Measurements from ENCODE around the gene TOP3A.

- TF ChIP-seq TAF1 (IDR thresholded peaks at IDR 0.05; ENCODE audit: low read depth, low read length) (no peak), POLR2AphosphoS5 (IDR thresholded peaks at IDR 0.05; ENCODE audit: low read depth, low read length) (no peak), POLR2A (IDR thresholded peaks at IDR 0.05; ENCODE audit: low read depth, low read length) (no peak), SPI1 (IDR thresholded peaks at IDR 0.05; ENCODE audit: low read depth, low read length) (no peak)
Observed at GRCh38 chr17:18246880-18247612, 67.7 kb downstream of the TOP3A start.

Data from GM12891 (cell line).